Measurements from ENCODE around the gene ZNF790.
A peak's percentile ranks its signal among the peaks of the same experiment; 100 is the strongest.

ZNF790 gene

GRCh38 chr19:36772311-36773222, 65.6 kb downstream of the ZNF790 start, which contains the start of gene ZNF850:
ZNF850 (minus strand) TSS chr19:36772807; CDS start chr19:36762606, 10,201 bp downstream.
- DNase-seq (ENCODE audit: low read depth), result peak; percentile 87

GRCh38 chr19:36771261-36772231, 66.6 kb downstream of the ZNF790 start:
- no peak for DNase-seq (ENCODE audit: low read depth)
